ENCODE results near the gene C5.

- TF ChIP-seq, protein P1, sequence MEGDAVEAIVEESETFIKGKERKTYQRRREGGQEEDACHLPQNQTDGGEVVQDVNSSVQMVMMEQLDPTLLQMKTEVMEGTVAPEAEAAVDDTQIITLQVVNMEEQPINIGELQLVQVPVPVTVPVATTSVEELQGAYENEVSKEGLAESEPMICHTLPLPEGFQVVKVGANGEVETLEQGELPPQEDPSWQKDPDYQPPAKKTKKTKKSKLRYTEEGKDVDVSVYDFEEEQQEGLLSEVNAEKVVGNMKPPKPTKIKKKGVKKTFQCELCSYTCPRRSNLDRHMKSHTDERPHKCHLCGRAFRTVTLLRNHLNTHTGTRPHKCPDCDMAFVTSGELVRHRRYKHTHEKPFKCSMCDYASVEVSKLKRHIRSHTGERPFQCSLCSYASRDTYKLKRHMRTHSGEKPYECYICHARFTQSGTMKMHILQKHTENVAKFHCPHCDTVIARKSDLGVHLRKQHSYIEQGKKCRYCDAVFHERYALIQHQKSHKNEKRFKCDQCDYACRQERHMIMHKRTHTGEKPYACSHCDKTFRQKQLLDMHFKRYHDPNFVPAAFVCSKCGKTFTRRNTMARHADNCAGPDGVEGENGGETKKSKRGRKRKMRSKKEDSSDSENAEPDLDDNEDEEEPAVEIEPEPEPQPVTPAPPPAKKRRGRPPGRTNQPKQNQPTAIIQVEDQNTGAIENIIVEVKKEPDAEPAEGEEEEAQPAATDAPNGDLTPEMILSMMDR (IDR thresholded peaks at IDR 0.05): no peak
- TF ChIP-seq POLR2AphosphoS5 (IDR thresholded peaks at IDR 0.05): no peak
- no peak for TF ChIP-seq EP300 (IDR thresholded peaks at IDR 0.05; ENCODE audit: low read depth)
- TF ChIP-seq POLR2A (IDR thresholded peaks at IDR 0.05): no peak
Measured at GRCh38 chr9:120932086-120932823, 117.8 kb downstream of the C5 start.

Measured in transverse colon (tissue), 4 donors.